HG02588 (cell line): ENCODE measurements around the gene SCN5A.
"Not testable (repeated sequence)": the region's sequence is repeated elsewhere in the genome, so short reads cannot be mapped to it uniquely, and the experiment has no call there.

ENCODE experiments used
- ATAC-seq: cut with Tn5 transposase; IDR thresholded peaks from one replicate; pipeline ENCODE4 v1.9.1; 2021; ENCODE audit warnings: mild to moderate bottlenecking, moderate library complexity; ENCODE audit not compliant: unreplicated experiment

SCN5A gene

DNA sequence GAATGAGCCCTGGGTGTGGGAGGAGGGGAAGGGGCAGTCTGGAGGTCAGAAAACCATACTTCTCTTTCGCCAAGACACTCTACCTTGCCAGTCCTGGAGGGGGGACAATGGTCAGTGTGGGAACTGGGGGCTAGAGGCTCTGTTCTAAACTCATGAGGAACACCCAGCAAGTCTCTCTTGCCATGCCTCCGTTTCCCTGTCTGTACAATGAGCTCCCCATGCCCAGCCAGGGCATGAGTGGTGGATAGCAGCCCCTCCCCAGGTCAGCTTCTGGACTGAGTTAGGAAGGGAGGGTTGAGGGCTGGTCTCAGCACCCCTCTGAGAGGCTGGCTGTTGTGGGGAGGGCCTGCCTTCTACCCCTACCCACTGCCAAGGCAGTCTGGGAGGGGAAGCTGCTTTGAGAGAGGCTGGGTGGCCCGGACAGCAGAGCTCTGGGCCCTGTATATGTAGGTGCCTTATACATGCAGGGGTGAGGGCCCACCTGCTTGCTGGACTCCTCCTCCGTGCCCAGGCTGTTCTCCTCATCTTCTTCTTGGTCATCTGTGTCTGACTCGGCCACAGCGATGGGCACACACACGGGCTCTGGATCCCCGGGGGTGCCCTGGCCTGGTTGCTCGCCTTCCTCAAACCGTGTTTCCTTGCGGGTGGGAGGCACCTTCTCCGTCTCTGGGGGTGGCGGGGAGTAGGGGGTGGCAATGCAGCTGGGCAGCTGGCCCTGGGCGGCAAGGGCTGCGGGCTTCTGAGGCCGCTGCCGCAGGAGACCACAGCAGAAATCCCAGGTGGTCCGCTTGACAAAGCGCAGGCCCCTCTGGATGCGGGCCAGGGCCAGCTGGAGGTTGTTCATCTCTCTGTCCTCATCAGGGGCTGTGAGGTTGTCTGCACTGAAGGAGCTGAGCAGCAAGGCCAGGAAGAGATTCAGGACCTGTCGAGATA lies 68.8 kb downstream of the SCN5A start:
- no peak for ATAC-seq

DNA sequence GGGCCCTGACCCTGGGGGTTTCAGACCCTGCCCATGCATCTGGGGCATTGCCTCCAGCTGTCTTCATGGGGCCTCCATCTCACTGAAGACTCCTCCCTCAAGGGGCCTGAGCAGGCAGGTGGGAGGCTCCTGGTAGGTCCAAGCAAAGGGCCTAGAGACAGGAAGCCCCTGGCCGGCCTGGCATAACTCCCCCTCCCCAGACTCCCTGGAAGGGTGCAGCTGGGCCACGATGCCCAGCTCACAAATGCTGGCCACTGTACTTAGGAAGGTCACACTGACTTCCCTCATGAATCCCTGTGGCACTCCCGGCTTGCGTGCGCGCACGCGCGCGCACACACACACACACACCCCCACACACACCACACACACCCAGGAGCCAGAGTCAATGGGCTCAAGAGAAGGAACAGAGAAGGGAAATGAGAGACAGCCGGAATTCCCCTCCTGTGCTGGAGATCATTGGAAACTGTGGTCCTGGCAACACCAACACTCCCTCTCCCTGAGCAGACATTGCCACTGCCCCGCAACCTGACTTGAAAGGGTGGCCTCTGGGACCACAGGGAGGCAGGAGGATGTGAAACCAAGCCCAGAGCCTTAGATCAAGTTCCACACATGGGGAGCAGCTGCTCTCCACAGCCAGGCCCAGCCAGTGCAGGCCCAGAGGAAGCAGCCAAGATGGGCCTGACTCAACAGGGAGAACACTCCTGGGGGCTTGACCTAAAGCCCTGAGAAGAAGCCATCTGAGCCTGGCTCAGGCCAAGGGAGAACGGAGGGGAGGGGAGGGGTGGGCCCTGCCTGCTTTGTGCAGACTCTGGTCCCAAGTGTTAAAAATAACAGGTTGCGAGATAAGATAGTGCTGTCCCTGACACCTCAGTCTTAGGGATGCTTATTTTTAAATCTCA lies 69.7 kb downstream of the SCN5A start:
- ATAC-seq = peak; percentile 74

- no peak for ATAC-seq
Measured at GRCh38 chr3:38579141-38579540, 70.3 kb downstream of the SCN5A start.

- ATAC-seq = no peak
Measured at GRCh38 chr3:38578551-38578950, 70.9 kb downstream of the SCN5A start.

GRCh38 chr3:38578081-38578475 lies 71.4 kb downstream of the SCN5A start:
- no peak for ATAC-seq

DNA sequence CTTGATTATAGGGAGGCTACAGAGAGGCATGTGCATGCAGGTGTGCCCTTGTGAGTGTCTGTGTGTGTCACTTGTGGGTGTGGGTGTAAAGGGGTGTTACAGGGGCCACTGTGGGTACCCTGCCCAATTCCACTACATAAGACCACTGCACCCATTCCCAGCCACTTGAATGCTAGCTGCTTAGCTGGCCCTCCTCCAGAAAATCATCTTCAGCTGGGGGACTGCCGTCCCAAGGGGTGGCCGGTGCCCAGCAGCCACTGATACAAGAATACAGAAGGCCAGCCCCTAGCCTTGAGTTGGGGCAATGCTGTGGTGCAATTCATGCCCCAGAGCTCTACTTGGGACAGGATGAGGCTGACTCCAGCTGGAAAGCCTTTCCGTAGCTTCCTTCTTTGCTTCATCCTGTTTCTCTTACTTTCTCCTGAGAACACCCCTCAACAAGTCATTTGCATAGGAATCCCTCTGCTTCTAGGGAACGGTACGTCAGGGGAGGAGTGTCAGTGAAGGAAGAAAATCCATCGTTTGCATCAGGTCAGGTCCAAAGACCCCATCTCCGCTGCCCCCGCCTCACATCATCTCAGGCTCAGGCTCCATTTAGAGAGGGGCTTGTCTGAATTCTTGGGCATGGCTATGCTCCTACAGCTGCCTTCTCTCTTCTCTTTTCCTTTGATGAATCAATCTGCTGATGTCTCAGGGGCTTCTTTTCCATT lies 72.0 kb downstream of the SCN5A start:
- ATAC-seq = no peak

- no peak for ATAC-seq
Measured at GRCh38 chr3:38576526-38577370, 72.7 kb downstream of the SCN5A start.

GRCh38 chr3:38576131-38576525 lies 73.4 kb downstream of the SCN5A start:
- no peak for ATAC-seq

- no peak for ATAC-seq
Measured at GRCh38 chr3:38575279-38575843, 74.1 kb downstream of the SCN5A start.

DNA sequence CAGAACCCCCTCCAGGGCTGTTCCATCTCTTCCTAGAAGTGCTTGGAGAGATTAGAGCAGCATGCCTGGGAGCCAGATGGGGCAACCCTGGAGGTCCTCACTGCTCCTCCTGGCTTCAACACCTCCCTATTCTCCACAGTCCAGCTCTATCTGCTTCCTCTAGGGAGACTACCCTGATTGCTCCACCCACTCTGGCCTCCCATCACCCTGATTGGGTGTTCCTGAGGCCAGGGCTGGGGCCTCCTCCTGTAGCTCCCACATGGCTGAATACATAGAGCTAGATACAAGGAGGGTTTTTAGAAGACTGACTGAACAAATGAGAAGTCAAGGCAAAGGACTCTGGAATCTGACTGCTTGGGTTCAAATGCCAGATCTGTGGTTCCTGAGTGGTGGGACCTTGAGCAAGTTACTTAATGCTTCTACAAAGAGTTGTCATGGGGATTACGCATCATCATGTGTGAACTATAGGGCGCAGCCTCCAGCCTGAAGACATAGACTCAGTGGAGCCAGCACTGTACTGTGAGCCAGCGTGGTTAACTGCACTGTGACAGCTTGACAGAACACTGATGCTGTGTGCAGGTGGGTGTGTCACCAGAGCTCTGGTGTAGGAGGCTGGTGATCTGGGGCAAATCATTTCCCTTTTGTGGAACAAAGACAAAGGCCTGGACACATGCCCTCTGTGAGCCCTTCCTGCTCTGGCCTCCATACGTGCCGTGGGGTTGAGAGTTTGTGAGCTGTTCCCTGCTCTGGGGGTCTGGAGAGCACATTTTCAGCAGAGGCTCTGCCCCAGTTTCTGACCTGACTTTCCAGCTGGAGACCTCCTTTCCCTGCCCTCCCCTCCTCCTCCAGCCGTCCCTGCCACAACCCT lies 74.8 kb downstream of the SCN5A start:
- ATAC-seq = no peak

DNA sequence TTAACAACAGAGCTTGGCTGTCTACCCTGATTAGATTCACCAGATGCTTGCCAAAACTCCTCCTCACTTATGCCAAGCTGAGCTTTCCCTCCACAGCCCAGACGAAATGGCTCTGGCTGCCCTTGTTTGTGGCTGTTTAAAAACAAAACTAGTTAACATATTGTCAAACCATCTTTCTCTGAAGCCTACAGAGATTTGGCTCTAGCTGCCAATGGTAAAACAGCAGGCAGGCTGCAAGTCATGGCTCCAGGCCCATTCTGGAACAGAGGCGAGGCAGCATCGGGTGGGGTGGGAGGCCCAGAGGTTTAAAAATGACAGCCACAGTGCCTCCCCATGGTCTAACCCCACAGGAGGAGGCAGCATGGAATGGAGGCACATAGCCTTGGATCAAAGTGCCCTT lies 75.9 kb downstream of the SCN5A start:
- no peak for ATAC-seq

GRCh38 chr3:38573111-38573510 lies 76.4 kb downstream of the SCN5A start:
- ATAC-seq = no peak

- no peak for ATAC-seq
Measured at GRCh38 chr3:38567498-38567897, 82.0 kb downstream of the SCN5A start.

GRCh38 chr3:38566794-38567193 lies 82.7 kb downstream of the SCN5A start:
- ATAC-seq = not testable (repeated sequence)

- ATAC-seq = no peak
Measured at GRCh38 chr3:38566215-38566528, 83.3 kb downstream of the SCN5A start.

DNA sequence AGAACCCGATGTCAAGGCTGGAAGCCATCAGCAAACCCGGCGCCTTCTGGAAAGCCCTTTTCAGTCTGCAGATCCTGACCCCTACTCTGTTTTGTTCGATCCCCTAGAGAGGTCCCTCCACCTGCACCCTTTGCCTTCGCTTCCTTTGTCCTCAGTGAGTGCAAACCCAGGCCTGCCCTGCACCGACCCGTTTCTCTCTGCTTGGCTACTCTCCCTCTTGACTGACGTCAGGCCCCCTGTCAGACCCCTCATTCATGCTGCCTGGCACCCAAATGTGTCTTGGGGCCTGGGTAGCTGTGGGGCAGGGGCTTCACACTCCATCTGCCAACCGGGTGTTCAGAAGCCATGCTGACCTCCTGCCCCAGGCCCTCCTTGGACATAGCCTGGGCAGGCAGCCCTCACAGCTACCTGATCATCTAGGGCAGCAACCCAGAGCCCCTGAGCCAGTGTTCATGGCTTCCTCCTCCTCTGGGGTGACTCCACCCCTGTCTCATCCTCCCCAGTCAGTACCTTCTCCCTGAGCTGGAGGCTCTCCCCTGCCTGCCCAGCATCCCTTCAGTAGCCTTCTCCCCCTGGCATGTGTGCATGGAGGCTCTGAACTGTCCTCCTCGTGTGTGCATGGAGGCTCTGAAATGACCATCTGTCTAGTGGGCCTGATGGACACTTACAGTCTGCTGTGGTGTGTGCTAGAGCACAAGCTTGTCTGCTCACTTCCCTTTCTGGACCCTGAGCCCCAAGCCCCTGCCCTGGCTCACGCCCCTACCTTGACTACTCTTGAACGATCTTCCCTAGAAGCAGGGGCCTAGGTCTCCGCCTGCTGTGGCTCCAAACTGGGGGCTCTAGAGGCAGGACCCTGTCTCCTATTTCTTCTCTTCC lies 83.9 kb downstream of the SCN5A start:
- no peak for ATAC-seq

GRCh38 chr3:38564631-38565338 lies 84.7 kb downstream of the SCN5A start:
- no peak for ATAC-seq

DNA sequence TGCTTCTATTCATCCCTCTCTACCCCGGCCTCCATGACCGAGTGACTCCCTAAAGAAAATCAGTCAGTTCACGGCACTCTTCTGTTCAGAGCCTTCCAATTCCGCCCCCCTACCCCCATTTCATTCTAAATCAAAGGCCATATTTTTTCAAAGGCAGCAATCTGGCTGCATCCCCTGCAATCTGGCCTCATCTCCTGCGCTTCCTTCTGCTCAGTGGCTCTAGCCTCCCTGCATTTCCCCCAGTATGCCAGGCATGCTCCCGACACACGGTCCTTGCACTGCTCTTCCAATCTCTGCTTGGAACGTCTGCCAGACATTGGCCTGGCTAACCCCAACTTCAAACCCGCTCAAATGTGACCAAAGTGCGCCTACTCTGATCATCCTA lies 85.6 kb downstream of the SCN5A start:
- ATAC-seq = no peak
